Liver (tissue), 9 donors: ENCODE results near the gene KRT26. TPM values are rescaled to one million over a fixed set of nuclear protein-coding genes. Genes with fewer than 3 reads are reported as not detected.

Experiments used
- DNase-seq: peaks from one replicate; pipeline ENCODE4 v3.0.0-alpha.2; 2017; ENCODE audit warnings: low spot score
- H3K27ac ChIP-seq, 2 donors: one replicate each; pipeline ENCODE4 v1.7.0; 2013; ENCODE audit warnings: inconsistent platforms in 2 of 2, low read length in 2 of 2, control low read depth in 1 of 2, low read depth in 1 of 2, mild to moderate bottlenecking in 1 of 2
- H3K27me3 ChIP-seq, 4 donors: one replicate each; pipeline versions ENCODE4 v1.6.1 to v1.7.0; 2013; ENCODE audit warnings: low read length in 3 of 4, inconsistent platforms in 1 of 4, mild to moderate bottlenecking in 1 of 4, moderate library complexity in 1 of 4; ENCODE audit not compliant: control insufficient read depth in 4 of 4, insufficient read depth in 4 of 4
- H3K36me3 ChIP-seq, 4 donors: one replicate each; pipeline versions ENCODE4 v1.6.1 to v1.7.0; 2013; ENCODE audit warnings: low read length in 3 of 4, mild to moderate bottlenecking in 3 of 4, low read depth in 1 of 4, moderate library complexity in 1 of 4; ENCODE audit not compliant: control insufficient read depth in 4 of 4, insufficient read depth in 3 of 4
- H3K4me1 ChIP-seq, 4 donors: one replicate each; pipeline versions ENCODE4 v1.6.1 to v1.7.0; 2013; ENCODE audit warnings: low read length in 3 of 4, mild to moderate bottlenecking in 3 of 4, moderate library complexity in 1 of 4; ENCODE audit not compliant: control insufficient read depth in 4 of 4, insufficient read depth in 4 of 4
- H3K4me3 ChIP-seq, 3 donors: one replicate each; pipeline versions ENCODE4 v1.6.1 to v1.7.0; 2013; ENCODE audit warnings: low read length in 3 of 3, control low read depth in 1 of 3, low read depth in 1 of 3, mild to moderate bottlenecking in 1 of 3
- H3K9ac ChIP-seq, 2 donors: one replicate each; pipeline ENCODE4 v1.7.0; 2013; ENCODE audit warnings: low read length in 2 of 2, mild to moderate bottlenecking in 2 of 2, moderate library complexity in 2 of 2, control low read depth in 1 of 2, low read depth in 1 of 2
- H3K9me3 ChIP-seq, 4 donors: one replicate each; pipeline versions ENCODE4 v1.6.1 to v1.7.0; 2013; ENCODE audit warnings: low read length in 3 of 4; ENCODE audit not compliant: control insufficient read depth in 4 of 4
- EGR1 ChIP-seq, 2 donors: IDR thresholded peaks; 2 replicates each; pipeline ENCODE4 v1.6.1; 2016 to 2018; ENCODE audit warnings: antibody characterized with exemption in 2 of 2, low read depth in 2 of 2
- FOXA1 ChIP-seq: IDR thresholded peaks from 2 replicates; pipeline ENCODE4 v1.6.1; 2016; ENCODE audit warnings: antibody characterized with exemption
- GABPA ChIP-seq, 2 donors: IDR thresholded peaks in 1 of 2; conservative IDR thresholded peaks in 1 of 2; 2 replicates each; pipeline ENCODE4 v1.6.1; 2016; ENCODE audit warnings: antibody characterized with exemption in 2 of 2, mild to moderate bottlenecking in 1 of 2, moderate library complexity in 1 of 2
- HNF4A ChIP-seq, 2 donors: conservative IDR thresholded peaks; 2 replicates each; pipeline ENCODE4 v1.6.1; 2016; ENCODE audit warnings: antibody characterized with exemption in 2 of 2, mild to moderate bottlenecking in 2 of 2
- HNF4G ChIP-seq: IDR thresholded peaks from 2 replicates; pipeline ENCODE4 v1.6.1; 2016; ENCODE audit warnings: antibody characterized with exemption
- JUND ChIP-seq, 2 donors: IDR thresholded peaks; 2 replicates each; pipeline ENCODE4 v1.6.1; 2016; ENCODE audit warnings: antibody characterized with exemption in 2 of 2
- MAX ChIP-seq: IDR thresholded peaks from 2 replicates; pipeline ENCODE4 v1.6.1; 2016; ENCODE audit warnings: antibody characterized with exemption
- NR2F2 ChIP-seq: IDR thresholded peaks from 2 replicates; pipeline ENCODE4 v1.6.1; 2016; ENCODE audit warnings: antibody characterized with exemption
- RAD21 ChIP-seq, 2 donors: IDR thresholded peaks; 2 replicates each; pipeline ENCODE4 v1.6.1; 2016; ENCODE audit warnings: antibody characterized with exemption in 2 of 2, mild to moderate bottlenecking in 2 of 2
- REST ChIP-seq: IDR thresholded peaks from 2 replicates; pipeline ENCODE4 v1.6.1; 2016; ENCODE audit warnings: antibody characterized with exemption, mild to moderate bottlenecking
- RXRA ChIP-seq, 2 donors: IDR thresholded peaks; 2 replicates each; pipeline ENCODE4 v1.6.1; 2017 to 2018; ENCODE audit warnings: antibody characterized with exemption in 2 of 2, mild to moderate bottlenecking in 1 of 2
- SP1 ChIP-seq: IDR thresholded peaks from 2 replicates; pipeline ENCODE4 v1.6.1; 2018; ENCODE audit warnings: antibody characterized with exemption, mild to moderate bottlenecking
- TAF1 ChIP-seq: conservative IDR thresholded peaks from 2 replicates; pipeline ENCODE4 v1.6.1; 2016; ENCODE audit warnings: antibody characterized with exemption, mild to moderate bottlenecking
- ZBTB33 ChIP-seq: IDR thresholded peaks from 2 replicates; pipeline ENCODE4 v1.6.1; 2016; ENCODE audit warnings: antibody characterized with exemption
- WGBS: extraction: QIAGEN DNeasy Blood & Tissue Kit; methylation state at CpG from one replicate; pipeline ENCODE4 v1.1.7; 2013; 5-methylcytosine and 5-hydroxymethylcytosine counted together
- polyA plus RNA-seq, 2 donors: library from polyadenylated mRNA; stranded (reverse) in 1 of 2; unstranded in 1 of 2; fragments of 200-250 nt in 1 of 2; fragments of >200 nt in 1 of 2; fragmentation: Nextera tagmentation in 1 of 2; extraction: Ambion mirVana in 1 of 2; gene quantifications; one replicate each; pipeline versions ENCODE4 v1.2.1 to v1.2.3, GENCODE V29; 2013 to 2015
- total RNA-seq, 2 donors: library from RNA; depleted of rRNA; stranded (reverse); fragments of >200 nt; gene quantifications; one replicate each; pipeline ENCODE4 v1.2.3, GENCODE V29; 2014
- TF ChIP-seq, protein P1 (sequence below): IDR thresholded peaks from 2 replicates; pipeline ENCODE4 v1.6.1; 2016; ENCODE audit warnings: antibody characterized with exemption
- donor health status: healthy.
- donor health status: healthy.
- donor health status: healthy.
- donor health status: healthy.
- donor health status: healthy.

KRT26 gene
- total and polyA plus RNA-seq, 4 donors, result not detected

DNA sequence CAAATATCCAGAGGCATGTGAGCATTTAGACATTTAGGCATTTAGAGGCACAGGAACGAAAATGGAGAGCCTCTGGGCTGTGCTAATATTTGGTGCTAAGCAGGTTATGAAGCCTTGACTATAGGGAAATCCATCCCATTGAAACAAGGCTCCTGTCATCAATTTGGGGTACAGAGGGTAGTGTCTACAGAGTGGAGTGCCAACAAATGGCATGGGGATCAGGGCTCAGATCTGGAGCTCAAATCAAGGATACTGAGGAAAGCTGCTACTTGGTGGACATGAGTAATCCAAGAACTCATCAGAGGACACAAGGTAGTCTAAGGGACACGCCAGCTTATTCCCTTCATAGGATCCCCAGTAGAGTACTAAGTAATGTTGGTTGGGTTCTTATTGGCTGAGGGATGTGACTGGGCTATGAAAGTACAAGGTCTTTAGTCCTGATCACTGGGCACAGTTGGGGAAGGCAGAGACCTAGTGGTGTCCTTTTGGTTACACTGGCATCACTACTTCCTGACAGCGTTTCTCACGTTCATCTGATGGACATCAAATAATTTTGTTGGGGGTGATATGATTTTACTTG, 45.2 kb upstream of the KRT26 start:
- no peak for DNase-seq
- TF ChIP-seq EGR1 (IDR thresholded peaks at IDR 0.05; ENCODE audit: low read depth in 2 of 2) (no peak), HNF4A (conservative IDR thresholded peaks at IDR 0.05) (no peak), TAF1 (no peak), JUND (IDR thresholded peaks at IDR 0.05) (no peak), FOXA1 (no peak), REST (no peak), RXRA (IDR thresholded peaks at IDR 0.05) (no peak), RAD21 (IDR thresholded peaks at IDR 0.05) (no peak), SP1 (no peak), ZBTB33 (no peak), NR2F2 (no peak)
- TF ChIP-seq, protein P1, sequence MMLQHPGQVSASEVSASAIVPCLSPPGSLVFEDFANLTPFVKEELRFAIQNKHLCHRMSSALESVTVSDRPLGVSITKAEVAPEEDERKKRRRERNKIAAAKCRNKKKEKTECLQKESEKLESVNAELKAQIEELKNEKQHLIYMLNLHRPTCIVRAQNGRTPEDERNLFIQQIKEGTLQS, result no peak
- Histone ChIP-seq H3K9me3 (no peaks in the 10 kb centered on the region), H3K9ac (no peak overlapping the region), H3K36me3 (peaks cover 0 to 3% (median 1%) of the 10 kb centered on the region in 4 donors), H3K27ac (no peak overlapping the region), H3K27me3 (peaks cover 0 to 3% (median under 1%) of the 10 kb centered on the region in 4 donors), H3K4me3 (no peak overlapping the region), H3K4me1 (peaks cover 0 to 11% (median 8%) of the 10 kb centered on the region in 4 donors)
- 98% methylated on average over 4 of the region's 4 CpGs for WGBS

- WGBS, result 95% methylated on average over 3 of the region's 3 CpGs
These were observed 44.6 kb upstream of the KRT26 start for GRCh38 chr17:40816569-40816968.

More at GRCh38 chr17:40816569-40816968, 44.6 kb upstream of the KRT26 start:
- Histone ChIP-seq H3K4me3 (no peak overlapping the region), H3K27ac (no peak overlapping the region), H3K36me3 (peaks cover 0 to 3% (median 1%) of the 10 kb centered on the region in 4 donors), H3K9ac (no peak overlapping the region), H3K27me3 (peaks cover 0 to 3% (median 1%) of the 10 kb centered on the region in 4 donors), H3K9me3 (no peaks in the 10 kb centered on the region), H3K4me1 (peaks cover 0 to 11% (median 8%) of the 10 kb centered on the region in 4 donors)
- TF ChIP-seq REST, result no peak
- TF ChIP-seq RXRA (IDR thresholded peaks at IDR 0.05), result no peak
- TF ChIP-seq GABPA (IDR thresholded peaks at IDR 0.05 in 1 of 2, conservative IDR thresholded peaks at IDR 0.05 in 1 of 2), result no peak
- TF ChIP-seq EGR1 (IDR thresholded peaks at IDR 0.05; ENCODE audit: low read depth in 2 of 2), result no peak
- TF ChIP-seq NR2F2, result no peak
- no peak for TF ChIP-seq JUND (IDR thresholded peaks at IDR 0.05)
- no peak for TF ChIP-seq HNF4G
- no peak for TF ChIP-seq TAF1
- TF ChIP-seq FOXA1, result no peak
- TF ChIP-seq MAX, result no peak
- TF ChIP-seq RAD21 (IDR thresholded peaks at IDR 0.05), result no peak
- TF ChIP-seq SP1, result no peak
- no peak for DNase-seq
